ENCODE measurements around the gene ARAP2.

- TF ChIP-seq CTCF (IDR thresholded peaks at IDR 0.05; ENCODE audit: borderline replicate concordance, extremely low read depth, low read length, poor library complexity, severe bottlenecking): no peak
- TF ChIP-seq EZH2 (IDR thresholded peaks at IDR 0.05; ENCODE audit: borderline replicate concordance, low read depth, low read length, severe bottlenecking): no peak
These were observed 37.6 kb downstream of the ARAP2 start for GRCh38 chr4:36206603-36207311.

Measured in DND-41 (cell line).